HG03575 (cell line): ENCODE data around the gene MDGA2.
"Not testable (repeated sequence)": the region's sequence is repeated elsewhere in the genome, so short reads cannot be mapped to it uniquely, and the experiment has no call there.

Source experiments
- ATAC-seq: cut with Tn5 transposase; IDR thresholded peaks from one replicate; pipeline ENCODE4 v1.9.1; 2021; ENCODE audit not compliant: unreplicated experiment, insufficient number of reproducible peaks, low FRiP score; ENCODE audit errors: extremely low read depth

MDGA2 gene

DNA sequence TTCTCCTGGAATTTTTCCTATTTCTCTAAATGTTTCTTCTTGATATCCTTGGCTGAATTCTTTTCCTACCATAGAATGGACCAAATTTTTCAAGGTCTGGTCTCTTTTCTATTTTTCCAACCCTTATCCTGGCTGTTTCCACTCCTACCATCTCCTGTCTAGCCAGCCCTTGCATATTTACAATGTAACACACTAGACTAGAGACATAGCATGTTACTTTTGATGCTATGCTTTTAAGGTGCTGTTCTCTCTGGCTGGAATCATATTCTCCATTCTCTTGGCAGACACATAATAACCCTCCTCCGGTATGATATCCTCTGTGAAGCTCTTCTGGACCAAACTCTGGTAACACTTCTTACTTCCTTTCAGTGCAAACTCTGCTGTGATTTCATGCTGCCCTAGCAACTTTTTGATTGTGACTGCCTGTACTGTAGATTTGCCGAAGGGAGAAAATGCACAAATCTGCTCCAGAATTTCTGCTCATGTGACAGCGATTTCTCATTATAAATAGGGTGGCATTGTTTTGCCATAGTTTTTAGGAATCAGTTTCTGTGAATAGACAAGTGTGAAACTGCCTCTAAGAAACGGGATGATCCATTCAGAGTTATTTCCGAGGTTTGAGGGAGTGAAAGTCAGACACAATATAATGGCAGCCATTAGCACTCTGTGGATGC lies 284.4 kb downstream of the MDGA2 start:
- no peak for ATAC-seq

DNA sequence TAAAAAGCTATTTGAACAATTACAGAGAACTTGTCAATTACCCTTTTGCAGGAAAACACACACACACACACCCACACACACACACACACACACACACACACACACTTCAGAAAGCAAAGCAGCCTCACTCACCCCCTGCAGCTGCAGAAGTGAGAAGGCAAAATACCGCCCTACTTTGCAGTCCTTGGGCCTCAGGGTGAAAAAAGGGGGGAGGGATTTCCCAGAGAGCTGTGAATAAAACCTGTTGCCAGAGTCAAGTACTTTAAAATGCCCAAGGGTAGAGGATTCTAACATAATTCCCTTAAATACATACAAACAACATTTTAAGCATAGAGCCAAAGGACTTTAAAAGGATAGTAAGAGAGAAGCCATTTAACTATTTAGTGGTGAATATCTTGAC lies 285.9 kb downstream of the MDGA2 start:
- no peak for ATAC-seq

DNA sequence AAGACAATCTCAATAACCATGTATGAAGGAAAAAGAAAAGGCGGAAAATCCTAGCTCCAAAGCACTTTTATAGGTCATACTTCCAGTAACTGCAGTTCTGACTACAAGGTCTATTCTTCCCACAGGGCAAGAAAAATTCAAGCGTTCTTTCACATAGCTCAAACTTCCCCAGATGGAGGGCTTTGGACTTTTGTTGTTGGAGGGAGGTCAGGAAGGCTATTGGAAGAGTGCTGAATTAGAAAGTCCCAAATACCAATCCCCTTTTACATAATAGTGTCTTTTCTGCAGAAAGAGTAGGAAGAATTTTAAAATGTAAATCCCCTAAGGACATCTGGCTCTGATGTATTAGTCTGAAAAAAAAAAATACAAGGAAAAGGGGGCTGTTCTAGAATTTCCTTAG lies 309.4 kb downstream of the MDGA2 start:
- ATAC-seq: no peak

DNA sequence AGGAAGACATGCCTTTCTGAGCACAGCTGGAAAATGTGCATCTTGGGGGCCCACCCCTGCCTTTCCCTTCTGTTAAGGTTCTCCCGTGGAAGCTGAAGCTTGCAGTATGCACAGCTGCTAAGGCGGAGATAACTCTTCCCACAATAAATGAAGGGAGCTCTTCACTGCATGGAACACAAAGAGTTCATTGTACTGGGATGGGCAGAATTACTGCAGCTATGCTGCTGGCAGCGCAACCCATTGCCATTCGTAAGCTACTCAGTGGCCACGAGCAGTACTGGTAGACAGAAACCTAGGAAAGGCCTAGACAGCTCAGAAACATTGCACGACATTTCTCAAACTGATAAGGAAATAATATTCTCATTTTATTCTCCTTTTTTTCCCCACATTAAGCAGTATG lies 310.2 kb downstream of the MDGA2 start:
- no peak for ATAC-seq

DNA sequence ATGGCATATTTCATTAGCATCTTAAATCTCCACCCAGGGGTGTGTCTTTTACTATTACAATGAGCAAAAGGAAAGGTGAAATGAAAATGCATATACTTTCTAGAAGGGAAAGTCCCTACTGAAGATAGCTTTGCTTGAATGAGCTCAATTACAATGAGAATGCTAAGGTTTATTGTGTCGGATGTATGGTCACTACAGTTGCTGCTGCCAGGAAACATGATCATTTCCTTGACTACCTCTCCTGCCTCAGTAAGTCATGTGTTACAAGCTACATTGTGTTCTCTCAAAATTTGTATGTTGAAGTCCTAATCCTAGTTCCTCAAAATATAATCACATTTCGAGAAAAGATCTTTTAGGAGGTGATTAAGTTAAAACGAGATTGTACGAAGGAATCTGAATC lies 322.2 kb downstream of the MDGA2 start:
- ATAC-seq: no peak

DNA sequence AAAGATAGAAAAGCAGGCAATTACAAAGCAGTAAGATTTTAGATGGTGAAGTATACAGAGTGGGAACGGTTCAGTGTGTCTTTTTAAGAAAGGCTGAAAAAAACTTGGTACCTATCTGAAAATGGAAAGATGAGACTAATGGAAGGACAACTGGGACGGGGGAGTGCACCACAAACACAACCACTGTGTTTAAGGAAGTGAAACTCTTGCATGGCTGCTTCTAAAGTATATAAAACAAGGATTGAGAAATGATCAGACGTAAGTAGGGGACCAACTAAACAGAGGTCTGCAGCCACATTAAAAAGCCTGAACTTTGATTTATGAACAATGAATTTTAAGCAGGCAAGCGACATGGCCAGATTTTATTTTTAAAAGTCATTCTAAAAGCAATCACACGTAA lies 328.6 kb downstream of the MDGA2 start:
- no peak for ATAC-seq

DNA sequence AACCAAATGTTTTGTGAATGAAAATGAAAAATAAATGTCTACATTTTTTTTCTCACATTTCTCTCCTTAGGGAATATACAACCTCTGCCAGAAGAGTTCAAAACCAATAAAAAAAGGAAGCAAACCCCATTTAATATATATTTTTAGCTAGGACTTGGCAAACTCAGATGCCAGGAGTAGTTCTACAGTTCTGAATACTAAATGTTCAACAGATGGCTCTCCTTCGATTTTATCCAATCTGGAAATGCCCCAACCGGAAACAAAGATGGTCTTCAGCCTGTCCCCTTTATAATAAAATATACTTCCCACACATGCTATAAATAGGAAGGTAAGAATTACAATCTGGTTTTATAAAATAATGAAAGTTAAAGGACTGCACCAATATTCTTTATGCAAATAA lies 330.4 kb downstream of the MDGA2 start:
- no peak for ATAC-seq

DNA sequence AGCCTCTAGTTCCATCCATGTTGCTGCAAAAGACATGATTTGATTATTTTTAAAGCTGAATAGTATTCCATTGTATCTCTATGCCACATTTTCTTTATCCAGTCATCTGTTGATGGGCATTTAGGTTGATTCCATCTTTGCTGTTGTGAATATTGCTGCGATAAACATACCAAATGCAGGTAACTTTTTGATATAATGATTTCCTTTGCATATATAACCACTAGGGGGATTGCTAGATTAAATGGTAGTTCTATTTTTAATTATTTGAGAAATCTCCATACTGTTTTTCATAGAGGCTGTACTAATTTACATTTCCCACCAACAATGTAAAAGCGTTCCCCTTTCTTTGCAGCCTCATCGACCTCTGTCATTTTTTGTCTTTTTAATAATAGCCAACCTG lies 342.5 kb downstream of the MDGA2 start:
- ATAC-seq: no peak

DNA sequence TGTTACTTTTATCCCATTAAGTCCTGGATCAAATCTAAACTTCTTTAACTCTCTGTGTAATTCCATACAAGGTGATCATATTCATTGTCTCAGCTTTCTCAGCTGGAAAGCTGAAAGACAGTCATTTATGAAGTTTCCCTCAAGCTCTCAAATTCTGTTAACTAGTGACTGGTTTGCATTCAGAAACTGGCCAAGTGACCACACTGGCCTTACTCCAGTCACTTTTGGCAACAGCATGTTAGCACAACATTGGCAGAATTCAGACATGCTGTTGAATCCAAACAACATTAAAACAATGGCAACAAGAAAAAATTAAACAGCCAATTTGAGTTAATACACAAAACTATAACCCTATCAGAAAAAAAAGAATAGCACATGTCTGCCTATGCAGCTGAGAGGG lies 343.3 kb downstream of the MDGA2 start:
- no peak for ATAC-seq

DNA sequence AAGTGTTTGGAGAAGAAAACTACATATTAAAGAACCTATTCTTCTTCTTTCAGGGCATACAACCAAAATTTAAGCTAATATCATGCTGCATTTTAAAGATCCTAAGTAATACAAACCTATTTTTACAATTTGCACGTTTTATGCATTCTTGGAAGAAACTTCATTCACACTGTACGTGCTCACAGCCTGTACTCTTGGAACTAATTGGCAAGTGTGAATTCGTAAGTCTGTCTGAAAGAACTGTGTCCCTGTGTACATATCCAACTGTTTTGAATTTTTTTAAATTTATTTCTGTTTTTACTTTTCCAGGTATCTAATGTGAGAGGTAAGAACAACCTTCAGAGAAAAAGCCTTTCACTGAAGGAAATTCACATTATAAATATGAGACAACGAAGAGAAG lies 347.0 kb downstream of the MDGA2 start:
- ATAC-seq: no peak

DNA sequence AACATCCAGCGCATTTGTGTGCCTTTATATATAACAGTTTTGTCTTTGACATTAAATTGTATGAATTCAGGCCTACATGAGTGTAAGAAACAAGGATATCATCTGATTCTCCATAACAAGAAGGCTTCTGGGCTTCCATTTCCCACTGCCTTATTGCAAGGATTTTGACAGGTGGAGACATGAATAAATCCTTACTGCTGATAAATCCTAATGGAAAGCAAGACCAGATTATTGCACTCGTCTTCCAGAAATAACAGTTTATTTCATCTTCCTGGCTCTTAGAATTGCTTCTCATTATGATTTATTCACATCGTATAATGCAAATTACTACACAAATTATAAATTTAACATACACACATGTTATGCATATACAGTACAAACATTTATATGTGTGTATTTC lies 348.1 kb downstream of the MDGA2 start:
- no peak for ATAC-seq

DNA sequence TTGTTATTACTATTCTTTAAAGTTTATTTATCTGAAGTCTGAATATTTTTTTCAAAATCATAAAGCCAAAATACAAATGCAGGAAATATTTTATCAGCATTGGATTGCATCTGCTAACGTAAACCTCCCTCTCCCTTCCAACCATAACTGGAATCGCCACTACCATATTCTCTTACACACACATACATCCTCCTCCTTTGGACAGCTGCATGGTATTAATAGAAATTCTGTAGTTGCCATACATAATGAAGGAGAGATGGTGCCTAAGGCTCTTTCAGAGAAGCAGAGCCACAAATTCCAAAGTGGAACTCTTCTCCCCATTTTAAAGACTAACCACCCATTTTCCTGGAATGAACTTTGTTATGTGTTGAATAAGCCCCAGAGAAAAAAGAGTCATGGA lies 352.7 kb downstream of the MDGA2 start:
- no peak for ATAC-seq

DNA sequence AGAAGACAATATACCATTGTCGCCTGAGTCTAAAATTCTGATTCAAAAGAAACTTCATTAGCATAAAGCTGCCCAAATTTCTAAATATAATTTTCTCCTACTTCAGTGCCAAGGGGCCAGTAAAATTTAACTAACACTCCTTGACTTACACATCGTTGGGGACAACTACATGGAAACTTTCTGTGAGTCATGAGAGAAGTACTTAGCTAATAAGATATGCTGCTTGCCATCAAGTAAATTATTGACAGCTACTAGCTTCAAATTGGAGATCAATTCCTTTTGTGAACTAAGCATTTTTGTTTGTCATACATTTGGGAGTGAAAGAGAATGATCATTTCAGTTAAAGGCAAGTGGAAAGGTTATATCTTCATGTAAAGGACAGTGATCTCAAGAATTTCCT lies 373.3 kb downstream of the MDGA2 start:
- no peak for ATAC-seq

DNA sequence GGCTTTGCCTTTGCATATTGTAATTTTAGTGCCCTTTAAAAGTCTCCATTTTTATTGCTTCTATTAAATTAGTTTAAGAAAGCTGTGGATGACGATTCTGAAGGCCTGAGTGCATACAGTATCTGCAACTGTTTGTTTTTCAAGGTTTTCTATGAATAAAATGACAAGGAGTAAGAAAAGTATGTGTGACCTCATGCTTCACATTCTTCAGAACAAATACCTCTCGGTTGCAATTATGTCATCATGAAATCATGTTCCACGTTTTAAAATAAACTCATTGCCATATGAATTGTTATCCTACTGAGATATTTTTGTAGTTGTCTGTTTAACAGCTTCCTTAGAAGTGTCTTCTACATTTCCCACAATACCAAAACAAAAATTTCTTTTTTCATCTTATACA lies 374.6 kb downstream of the MDGA2 start:
- ATAC-seq: no peak

DNA sequence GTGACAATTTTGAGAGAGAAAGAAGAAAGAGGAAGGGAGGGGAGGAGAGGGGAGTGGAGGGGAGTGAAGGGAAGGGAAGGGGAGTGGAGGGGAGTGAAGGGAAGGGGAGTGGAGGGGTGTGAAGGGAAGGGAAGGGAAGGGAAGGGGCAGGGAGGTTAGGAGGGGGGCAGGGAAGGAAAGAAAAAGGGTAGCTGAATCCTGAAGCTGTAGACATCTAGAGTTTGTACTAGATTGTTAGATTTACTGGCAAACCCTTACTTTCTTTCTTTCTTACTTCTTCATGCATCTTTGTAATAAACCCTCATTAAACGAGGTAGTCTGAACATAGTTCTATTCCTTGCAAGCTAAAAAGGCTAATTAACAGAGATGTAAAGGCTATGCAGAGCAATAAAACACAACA lies 378.0 kb downstream of the MDGA2 start:
- ATAC-seq: no peak

DNA sequence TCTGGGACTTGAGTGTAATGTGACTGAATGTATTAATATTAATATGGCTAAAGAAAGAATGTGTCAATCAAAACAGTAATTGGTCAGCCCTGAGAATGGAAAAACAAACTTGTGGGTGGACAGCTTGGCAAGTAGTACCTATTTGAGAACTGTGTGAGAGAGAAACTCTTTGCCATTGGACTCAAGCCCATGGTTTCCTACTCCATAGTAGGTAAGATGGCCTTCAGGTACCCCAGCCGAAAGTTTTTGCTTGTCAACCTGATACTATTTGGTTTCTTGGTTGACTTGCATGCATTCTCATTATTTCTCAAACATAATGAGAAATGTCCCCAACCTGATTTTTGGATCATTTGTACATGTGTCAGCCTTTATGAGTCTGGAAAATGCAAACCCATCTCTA lies 391.1 kb downstream of the MDGA2 start:
- no peak for ATAC-seq

DNA sequence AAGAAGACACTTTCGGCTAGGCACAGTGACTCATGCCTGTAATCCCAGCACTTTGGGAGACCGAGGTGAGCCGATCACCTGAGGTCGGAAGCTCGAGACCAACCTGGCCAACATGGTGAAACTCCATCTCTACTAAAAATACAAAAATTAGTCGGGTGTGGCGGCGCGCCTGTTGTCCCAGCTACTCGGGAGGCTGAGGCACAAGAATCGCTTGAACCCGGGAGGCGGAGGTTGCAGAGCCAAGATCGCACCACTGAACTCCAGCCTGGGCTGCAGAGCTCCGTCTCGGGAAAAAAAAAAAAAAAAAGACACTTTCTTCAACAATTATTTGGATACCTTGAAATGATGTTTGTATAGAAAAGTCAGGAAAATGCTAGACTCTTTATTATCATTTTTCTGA lies 393.6 kb downstream of the MDGA2 start:
- not testable (repeated sequence) for ATAC-seq

DNA sequence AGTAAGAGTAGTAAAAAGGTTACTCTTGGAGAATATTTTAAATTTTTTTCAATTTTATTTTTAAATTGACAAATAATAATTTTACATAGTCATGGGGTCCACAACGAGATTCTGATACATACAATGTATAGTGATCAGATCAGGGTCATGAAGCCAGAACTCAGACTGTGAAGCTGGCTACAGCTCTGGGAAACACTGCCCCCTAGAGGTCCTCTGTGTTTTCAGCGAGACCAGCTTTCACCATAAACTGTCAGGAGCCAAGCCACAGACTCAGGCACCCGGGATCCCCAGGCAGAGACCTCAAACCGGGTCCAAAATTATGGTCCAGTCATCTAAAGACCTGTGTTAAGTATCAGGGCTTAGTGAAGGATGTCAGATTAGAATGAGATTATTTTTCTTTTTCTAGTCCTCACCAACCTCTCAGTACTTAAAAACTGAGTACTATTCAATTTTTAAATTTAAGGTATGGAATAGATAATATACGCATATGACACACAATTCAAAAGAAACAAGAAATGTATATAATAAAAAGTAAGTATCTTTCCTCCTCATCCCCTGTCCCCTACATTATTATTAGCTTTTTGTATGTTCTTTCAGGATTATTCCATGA lies 397.1 kb downstream of the MDGA2 start:
- no peak for ATAC-seq

DNA sequence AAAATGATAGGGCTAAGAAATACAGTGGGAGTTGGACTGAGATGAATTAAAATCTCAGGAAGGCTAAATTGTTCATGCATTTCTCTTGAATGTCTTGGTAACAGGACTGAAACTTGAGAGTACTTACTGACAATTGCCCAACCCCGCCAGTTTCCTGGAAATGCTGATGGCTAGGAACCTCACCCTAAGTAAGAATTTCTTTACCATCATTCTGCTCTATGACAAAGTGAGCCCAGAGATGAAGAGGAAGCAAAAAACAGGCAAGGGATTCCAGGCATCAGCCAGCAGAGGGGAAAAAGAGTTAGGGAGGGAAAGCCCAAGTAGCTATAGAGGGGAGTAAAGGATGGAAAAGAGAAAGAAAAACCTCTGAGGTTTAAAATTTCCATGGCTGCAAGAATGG lies 397.7 kb downstream of the MDGA2 start:
- no peak for ATAC-seq

DNA sequence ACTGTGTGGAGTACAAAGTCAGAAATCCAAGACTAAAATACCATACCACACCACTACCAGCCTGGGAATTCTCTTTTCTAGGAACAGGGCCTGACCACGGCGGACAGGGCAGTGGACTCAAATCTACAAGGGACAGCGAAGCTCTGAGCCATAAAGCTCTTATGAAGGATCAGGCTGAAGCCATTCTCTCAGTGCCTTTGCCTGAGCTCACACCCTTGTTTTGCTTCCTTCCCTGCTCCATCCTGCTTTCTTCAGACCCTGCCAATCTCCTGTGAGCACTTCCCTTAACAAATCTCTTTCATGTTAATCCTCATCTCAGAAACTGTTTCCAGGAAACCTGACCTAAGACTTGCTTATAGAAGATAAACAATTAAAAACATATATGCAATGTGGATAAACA lies 398.5 kb downstream of the MDGA2 start:
- ATAC-seq: no peak

DNA sequence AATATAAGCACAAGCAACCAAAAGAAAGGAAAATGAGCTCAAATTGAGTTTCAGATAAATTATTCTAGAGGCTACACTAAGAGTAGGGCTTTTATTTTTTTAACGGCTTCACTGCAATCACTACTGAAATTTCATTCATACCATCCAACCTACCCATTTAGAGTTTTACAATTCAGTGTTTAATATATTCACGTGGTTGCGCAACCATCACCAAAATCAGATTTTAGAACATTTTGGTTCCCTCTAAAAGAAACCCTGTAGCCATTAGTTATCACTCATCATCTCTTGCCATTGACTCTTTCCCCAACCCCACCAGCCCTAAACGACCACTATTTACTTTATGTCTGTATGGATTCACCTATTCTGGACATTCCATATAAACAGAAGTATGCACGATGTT lies 401.5 kb downstream of the MDGA2 start:
- ATAC-seq: no peak
